ENCODE results near the gene RPL38. TPM values are rescaled to one million over a fixed set of nuclear protein-coding genes. Genes with fewer than 3 reads are reported as not detected.

RPL38 gene
- total RNA-seq, 2 donors from 2014 or later, result 531 to 611 TPM

GRCh38 chr17:74217888-74218287, 14.4 kb downstream of the RPL38 start:
- Histone ChIP-seq H3K27me3 (replicated peaks; ENCODE audit: insufficient read depth) (no peaks in the 10 kb centered on the region), H3K4me1 (replicated peaks) (no peaks in the 10 kb centered on the region), H3K9me3 (no peaks in the 10 kb centered on the region), H3K36me3 (no peaks in the 10 kb centered on the region), H3K27ac (no peak overlapping the region), H3K4me3 (no peak overlapping the region)
- 88% methylated on average over 2 of the region's 2 CpGs for WGBS
- intact Hi-C loops (cut with DNase I), result no loop called here
- TF ChIP-seq POLR2AphosphoS5 (IDR thresholded peaks at IDR 0.05), result no peak
- DNase-seq (ENCODE audit: low spot score), result no peak

GRCh38 chr17:74218436-74218835, 15.0 kb downstream of the RPL38 start:
- TF ChIP-seq POLR2AphosphoS5 (IDR thresholded peaks at IDR 0.05) (no peak), POLR2A (IDR thresholded peaks at IDR 0.05) (no peak), CTCF (IDR thresholded peaks at IDR 0.05) (no peak)
- no peaks in the 10 kb centered on the region for H3K27me3 ChIP-seq (replicated peaks; ENCODE audit: insufficient read depth)
- no peaks in the 10 kb centered on the region for H3K4me1 ChIP-seq (replicated peaks)
- H3K36me3 ChIP-seq, result no peaks in the 10 kb centered on the region
- WGBS, result 70% methylated on average over 8 of the region's 8 CpGs
- no peaks in the 10 kb centered on the region for H3K9me3 ChIP-seq
- no peak overlapping the region for H3K27ac ChIP-seq
- no peak overlapping the region for H3K4me3 ChIP-seq
- intact Hi-C loops (cut with DNase I), result no loop called here
- DNase-seq (ENCODE audit: low spot score), result no peak

- no peaks in the 10 kb centered on the region for H3K36me3 ChIP-seq
- H3K27me3 ChIP-seq (replicated peaks; ENCODE audit: insufficient read depth), result no peaks in the 10 kb centered on the region
- WGBS, result 87% methylated on average over 3 of the region's 3 CpGs
- H3K4me1 ChIP-seq (replicated peaks), result no peaks in the 10 kb centered on the region
- no peak overlapping the region for H3K4me3 ChIP-seq
- intact Hi-C loops (cut with DNase I), result no loop called here
- no peaks in the 10 kb centered on the region for H3K9me3 ChIP-seq
- no peak overlapping the region for H3K27ac ChIP-seq
- DNase-seq (ENCODE audit: low spot score), result no peak
- no peak for TF ChIP-seq POLR2A (IDR thresholded peaks at IDR 0.05)
- no peak for TF ChIP-seq POLR2AphosphoS5 (IDR thresholded peaks at IDR 0.05)
- no peak for TF ChIP-seq CTCF (IDR thresholded peaks at IDR 0.05)
Measured at GRCh38 chr17:74219576-74220133, 16.2 kb downstream of the RPL38 start.

- WGBS, result 88% methylated on average over 2 of the region's 2 CpGs
Measured at GRCh38 chr17:74220219-74220618, 16.7 kb downstream of the RPL38 start.

More at GRCh38 chr17:74220219-74220618, 16.7 kb downstream of the RPL38 start:
- no peak overlapping the region for H3K27ac ChIP-seq
- H3K4me1 ChIP-seq (replicated peaks), result no peaks in the 10 kb centered on the region
- H3K27me3 ChIP-seq (replicated peaks; ENCODE audit: insufficient read depth), result no peaks in the 10 kb centered on the region
- TF ChIP-seq POLR2AphosphoS5 (IDR thresholded peaks at IDR 0.05), result no peak
- TF ChIP-seq CTCF (IDR thresholded peaks at IDR 0.05), result no peak
- no peak for TF ChIP-seq POLR2A (IDR thresholded peaks at IDR 0.05)
- no peak overlapping the region for H3K4me3 ChIP-seq
- no peak for DNase-seq (ENCODE audit: low spot score)
- no peaks in the 10 kb centered on the region for H3K9me3 ChIP-seq
- intact Hi-C loops (cut with DNase I), result no loop called here
- no peaks in the 10 kb centered on the region for H3K36me3 ChIP-seq

Data from prostate gland (tissue), 2 donors.